Body of pancreas (tissue), 4 donors: ENCODE data around the gene SLC37A1. TPM values are rescaled to one million over a fixed set of nuclear protein-coding genes. Genes with fewer than 3 reads are reported as not detected.

Source experiments
- ATAC-seq: fragments of 150-250 bp; one replicate; pipeline ENCODE4 v1.9.1; 2016
- DNase-seq, 4 donors: peaks; one replicate each; pipeline ENCODE4 v3.0.0-alpha.2; 2019
- H3K27ac ChIP-seq, 4 donors: fragments of 200-600 bp; sonication (generic); 1 replicate in 3 of 4; 2 replicates in 1 of 4; pipeline versions ENCODE4 v1.5.1 to v1.6.1; 2016 to 2019; ENCODE audit warnings: mild to moderate bottlenecking in 1 of 4, mixed read lengths in 1 of 4, moderate library complexity in 1 of 4
- H3K27me3 ChIP-seq, 2 donors: fragments of 200-600 bp; sonication (generic); one replicate each; pipeline ENCODE4 v1.6.0; 2016; ENCODE audit warnings: mild to moderate bottlenecking in 1 of 2
- H3K36me3 ChIP-seq, 2 donors: fragments of 200-600 bp; sonication (generic); replicated peaks in 1 of 2; 2 replicates each; pipeline ENCODE4 v1.5.1; 2016; ENCODE audit warnings: low read depth in 2 of 2; ENCODE audit not compliant: insufficient read depth in 1 of 2
- H3K4me1 ChIP-seq: fragments of 200-600 bp; sonication (generic); one replicate; pipeline ENCODE4 v1.6.0; 2016
- H3K4me3 ChIP-seq, 2 donors: fragments of 200-600 bp; sonication (generic); 1 replicate in 1 of 2; 2 replicates in 1 of 2; pipeline ENCODE4 v1.5.1; 2016 to 2019
- H3K9me3 ChIP-seq, 3 donors: fragments of 200-600 bp; sonication (generic); 1 replicate in 2 of 3; 2 replicates in 1 of 3; pipeline ENCODE4 v1.5.1; 2016
- POLR2A ChIP-seq, 3 donors: fragments of 450-650 bp; IDR thresholded peaks; one replicate each; pipeline ENCODE4 v1.6.1; 2016; ENCODE audit warnings: antibody characterized with exemption in 3 of 3, mild to moderate bottlenecking in 2 of 3
- WGBS, 2 donors: methylation state at CpG; one replicate each; pipeline ENCODE4 v1.1.5; 2017; 5-methylcytosine and 5-hydroxymethylcytosine counted together
- intact Hi-C: fragments of 100-400 bp; cut with DNase I; formaldehyde crosslinking; loops from one replicate; pipeline ENCODE4 v1.15.1; 2023
- total RNA-seq, 2 donors: library from RNA; depleted of rRNA; stranded (reverse); fragments of >200 nt; gene quantifications; one replicate each; pipeline ENCODE4 v1.1.0, GENCODE V29; 2016
- TF ChIP-seq, protein P1 (sequence below), 7 experiments: fragments of 450-650 bp in 4 of 7; fragments of 200-600 bp in 3 of 7; sonication (generic) in 3 of 7; IDR thresholded peaks; one replicate each; pipeline ENCODE4 v1.5.1; 2016 to 2019; ENCODE audit warnings: antibody characterized with exemption in 7 of 7

Gene SLC37A1
- total RNA-seq, 2 donors from 2014 or later, result 6.3 to 16.3 TPM

DNA sequence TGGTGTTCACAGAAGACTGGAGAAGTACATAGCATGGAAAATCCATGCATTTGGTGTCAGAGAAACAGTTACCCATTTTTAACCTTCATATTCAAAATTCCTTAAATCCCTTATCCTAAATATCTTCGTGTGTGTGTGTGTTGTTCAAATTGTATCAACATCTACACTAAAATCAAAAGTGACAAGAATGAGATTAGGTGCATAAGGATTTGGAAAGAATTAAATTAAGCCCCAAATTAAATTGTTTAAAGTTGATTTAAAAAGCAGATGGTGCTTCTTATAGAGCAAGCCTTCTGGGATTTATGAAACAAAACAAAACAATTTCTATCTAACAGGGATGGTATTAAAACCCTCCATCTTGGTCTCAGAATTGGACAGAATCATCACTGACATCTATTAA is 22.3 kb upstream of the SLC37A1 start:
- WGBS, 2 donors, result 44 to 54% methylated on average over 1 of the region's 1 CpG
- no peaks in the 10 kb centered on the region for H3K9me3 ChIP-seq
- H3K4me3 ChIP-seq, result no peak overlapping the region
- TF ChIP-seq, protein P1, sequence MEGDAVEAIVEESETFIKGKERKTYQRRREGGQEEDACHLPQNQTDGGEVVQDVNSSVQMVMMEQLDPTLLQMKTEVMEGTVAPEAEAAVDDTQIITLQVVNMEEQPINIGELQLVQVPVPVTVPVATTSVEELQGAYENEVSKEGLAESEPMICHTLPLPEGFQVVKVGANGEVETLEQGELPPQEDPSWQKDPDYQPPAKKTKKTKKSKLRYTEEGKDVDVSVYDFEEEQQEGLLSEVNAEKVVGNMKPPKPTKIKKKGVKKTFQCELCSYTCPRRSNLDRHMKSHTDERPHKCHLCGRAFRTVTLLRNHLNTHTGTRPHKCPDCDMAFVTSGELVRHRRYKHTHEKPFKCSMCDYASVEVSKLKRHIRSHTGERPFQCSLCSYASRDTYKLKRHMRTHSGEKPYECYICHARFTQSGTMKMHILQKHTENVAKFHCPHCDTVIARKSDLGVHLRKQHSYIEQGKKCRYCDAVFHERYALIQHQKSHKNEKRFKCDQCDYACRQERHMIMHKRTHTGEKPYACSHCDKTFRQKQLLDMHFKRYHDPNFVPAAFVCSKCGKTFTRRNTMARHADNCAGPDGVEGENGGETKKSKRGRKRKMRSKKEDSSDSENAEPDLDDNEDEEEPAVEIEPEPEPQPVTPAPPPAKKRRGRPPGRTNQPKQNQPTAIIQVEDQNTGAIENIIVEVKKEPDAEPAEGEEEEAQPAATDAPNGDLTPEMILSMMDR (IDR thresholded peaks at IDR 0.05), result no peak
- TF ChIP-seq POLR2A (IDR thresholded peaks at IDR 0.05), result no peak
- no peak for ATAC-seq
- DNase-seq, result no peak
- intact Hi-C loops, result no loop called here
- no peaks in the 10 kb centered on the region for H3K27me3 ChIP-seq
- H3K4me1 ChIP-seq, result peaks cover 8% of the 10 kb centered on the region
- H3K36me3 ChIP-seq, result no peaks in the 10 kb centered on the region
- H3K27ac ChIP-seq, result no peak overlapping the region

DNA sequence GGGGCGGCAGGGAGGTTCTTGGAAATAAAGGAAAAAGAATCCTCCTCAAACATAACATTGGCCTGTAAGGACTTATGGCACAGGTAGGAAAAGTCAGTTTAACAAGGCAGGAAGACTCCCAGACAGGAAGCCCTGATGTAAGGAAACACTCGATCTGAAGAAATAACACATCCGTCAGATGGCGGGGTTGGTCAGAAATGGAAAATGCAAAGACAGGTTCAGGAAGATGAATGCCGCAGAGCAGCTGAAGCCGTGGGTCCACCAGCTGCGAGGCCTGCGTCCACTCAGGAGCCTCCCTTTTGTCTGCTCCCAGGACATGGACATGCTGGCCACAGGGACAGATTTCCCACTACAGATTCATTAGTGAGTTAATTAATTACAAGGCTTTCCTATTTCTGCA is 21.5 kb upstream of the SLC37A1 start:
- no peak for TF ChIP-seq POLR2A (IDR thresholded peaks at IDR 0.05)
- TF ChIP-seq, protein P1 (IDR thresholded peaks at IDR 0.05), result no peak
- Histone ChIP-seq H3K4me3 (no peak overlapping the region), H3K27me3 (no peaks in the 10 kb centered on the region), H3K9me3 (no peaks in the 10 kb centered on the region), H3K36me3 (no peaks in the 10 kb centered on the region), H3K4me1 (peaks cover 14% of the 10 kb centered on the region), H3K27ac (no peak overlapping the region)
- 73 to 80% methylated on average over 8 of the region's 8 CpGs for WGBS, 2 donors
- ATAC-seq (no peak), DNase-seq (no peak)
- intact Hi-C loops, result no loop called here

DNA sequence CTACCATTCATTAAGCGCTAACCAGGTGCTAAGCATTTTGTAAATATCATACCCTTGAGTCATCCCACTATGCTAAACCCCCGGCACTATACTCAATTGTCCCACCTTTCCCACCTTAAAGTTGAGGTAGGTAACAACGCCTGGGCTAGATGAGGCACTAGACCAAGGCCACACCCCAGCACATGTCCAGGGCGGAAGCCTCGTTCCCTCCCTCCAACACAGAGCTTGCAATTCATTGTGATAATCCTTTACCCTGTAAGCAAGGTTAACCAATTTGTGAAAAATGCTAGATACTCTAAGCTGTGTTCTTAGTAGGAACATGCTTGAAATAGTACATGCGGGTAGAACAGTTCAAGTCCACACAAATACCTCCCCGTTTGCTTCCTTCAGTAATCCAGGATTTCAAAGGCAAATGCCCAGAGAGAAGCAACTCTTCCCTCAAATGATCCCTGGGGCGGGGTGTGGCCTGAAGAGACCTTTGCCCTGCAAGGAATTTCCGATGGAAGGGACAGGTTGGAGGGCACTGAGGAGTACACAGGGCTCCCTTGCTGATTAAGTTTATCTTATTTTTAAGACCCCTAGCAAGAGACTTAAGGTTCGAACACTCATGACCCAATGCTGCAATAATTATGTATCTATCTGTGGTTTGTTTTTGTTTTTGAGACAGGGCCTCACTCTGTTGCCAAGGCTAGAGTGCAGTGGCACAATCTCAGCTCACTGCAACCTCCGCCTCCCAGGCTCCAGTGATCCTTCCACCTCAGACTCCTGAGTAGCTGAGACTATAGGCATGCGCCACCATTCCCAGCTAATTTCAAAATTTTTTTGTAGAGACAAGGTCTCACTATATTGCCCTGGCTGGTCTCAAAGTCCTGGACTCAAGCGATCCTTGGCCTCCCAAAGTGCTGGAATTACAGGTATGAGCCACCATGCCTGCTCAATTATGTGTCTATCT is 20.3 kb upstream of the SLC37A1 start:
- TF ChIP-seq, protein P1 (IDR thresholded peaks at IDR 0.05), result no peak
- TF ChIP-seq POLR2A (IDR thresholded peaks at IDR 0.05), result no peak
- no peak for DNase-seq
- Histone ChIP-seq H3K4me1 (peaks cover 14% of the 10 kb centered on the region), H3K27me3 (no peaks in the 10 kb centered on the region), H3K27ac (no peak overlapping the region), H3K36me3 (no peaks in the 10 kb centered on the region), H3K4me3 (no peak overlapping the region), H3K9me3 (no peaks in the 10 kb centered on the region)
- no peak for ATAC-seq
- intact Hi-C loops, result no loop called here
- 75 to 76% methylated on average over 13 of the region's 13 CpGs for WGBS, 2 donors

DNA sequence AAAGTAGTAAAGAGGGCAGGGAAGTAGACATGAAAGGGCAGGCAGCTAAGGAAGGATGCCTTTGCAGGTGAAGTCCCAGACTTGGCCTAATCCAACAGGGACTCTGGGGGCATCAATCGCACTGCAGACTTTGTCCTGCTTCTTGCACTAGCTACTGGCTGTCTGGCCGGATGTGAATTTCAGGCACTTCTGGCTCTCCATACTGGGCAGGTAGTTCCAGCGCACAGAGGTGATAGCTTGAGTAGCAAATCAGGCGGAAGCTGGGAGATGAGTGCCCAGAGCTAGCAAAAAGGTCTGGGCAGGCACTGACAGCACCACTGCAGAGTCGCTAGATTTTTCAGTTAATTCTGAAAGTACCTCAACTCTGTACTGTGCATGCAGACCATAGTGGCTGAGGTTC is 18.6 kb upstream of the SLC37A1 start:
- no peaks in the 10 kb centered on the region for H3K9me3 ChIP-seq
- no peak overlapping the region for H3K4me3 ChIP-seq
- no peak for DNase-seq

More for the DNA sequence above, 18.6 kb upstream of the SLC37A1 start:
- no peak for ATAC-seq
- Histone ChIP-seq H3K27ac (peak overlapping the region in 1 of 4 donors; percentile 91), H3K4me1 (peaks cover 14% of the 10 kb centered on the region), H3K27me3 (no peaks in the 10 kb centered on the region), H3K36me3 (no peaks in the 10 kb centered on the region)
- TF ChIP-seq, protein P1 (IDR thresholded peaks at IDR 0.05), result no peak
- TF ChIP-seq POLR2A (IDR thresholded peaks at IDR 0.05), result no peak
- WGBS, 2 donors, result 92% methylated on average over 5 of the region's 5 CpGs
- intact Hi-C loops, result no loop called here
